ENCODE data around the gene SORCS2. TPM values are rescaled to one million over a fixed set of nuclear protein-coding genes. Genes with fewer than 3 reads are reported as not detected.

The SORCS2 gene
- total RNA-seq, 4 donors from 2014 or later: 1.1 to 2.5 (median 2.0) TPM

DNA sequence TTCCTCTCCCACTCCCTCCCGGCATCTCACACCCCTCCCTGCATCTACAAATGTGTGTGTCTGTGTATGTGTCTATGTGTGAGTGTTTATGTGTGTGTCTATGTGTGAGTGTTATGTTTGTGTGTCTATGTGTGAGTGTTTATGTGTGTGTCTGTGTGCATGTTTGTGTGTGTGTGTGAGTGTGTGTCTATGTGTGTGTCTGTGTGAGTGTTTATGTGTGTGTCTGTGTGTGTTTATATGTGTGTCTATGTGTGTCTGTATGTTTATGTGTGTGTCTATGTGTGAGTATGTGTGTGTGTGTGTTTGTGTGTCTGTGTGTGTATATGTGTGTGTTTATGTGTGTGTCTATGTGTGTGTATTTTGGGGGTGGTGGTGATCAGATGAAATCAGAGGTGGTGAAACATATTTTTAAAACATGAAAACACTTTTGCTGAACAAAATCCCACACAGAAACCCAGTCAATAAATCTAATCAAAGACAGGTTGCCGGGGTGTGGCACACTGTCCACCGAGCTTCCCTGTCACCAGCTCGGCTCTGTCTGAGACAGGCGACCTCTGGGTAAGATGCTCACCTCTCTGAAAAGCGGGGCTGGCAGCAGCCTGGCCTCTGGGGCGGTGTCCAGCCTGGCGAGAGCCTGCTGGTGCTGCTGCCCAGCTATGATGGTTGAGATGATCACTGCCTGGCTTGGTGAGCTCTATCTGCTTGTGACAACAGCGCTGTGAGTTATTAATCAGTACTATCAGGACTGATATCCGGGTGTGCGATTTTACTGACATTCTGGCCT lies 429.1 kb downstream of the SORCS2 start:
- Histone ChIP-seq H3K4me1 (no peaks in the 10 kb centered on the region), H3K36me3 (no peaks in the 10 kb centered on the region), H3K4me3 (no peak overlapping the region), H3K27me3 (peaks cover 0 to 50% (median 0%) of the 10 kb centered on the region in 4 donors), H3K9me3 (no peaks in the 10 kb centered on the region), H3K27ac (no peak overlapping the region)
- no peak for DNase-seq
- WGBS, 2 donors: 70 to 80% methylated on average over 1 to 8 of the region's 11 CpGs
- intact Hi-C loops (cut with DNase I): no loop called here
- no peak for TF ChIP-seq POLR2A (IDR thresholded peaks at IDR 0.05)
- TF ChIP-seq, protein P1, sequence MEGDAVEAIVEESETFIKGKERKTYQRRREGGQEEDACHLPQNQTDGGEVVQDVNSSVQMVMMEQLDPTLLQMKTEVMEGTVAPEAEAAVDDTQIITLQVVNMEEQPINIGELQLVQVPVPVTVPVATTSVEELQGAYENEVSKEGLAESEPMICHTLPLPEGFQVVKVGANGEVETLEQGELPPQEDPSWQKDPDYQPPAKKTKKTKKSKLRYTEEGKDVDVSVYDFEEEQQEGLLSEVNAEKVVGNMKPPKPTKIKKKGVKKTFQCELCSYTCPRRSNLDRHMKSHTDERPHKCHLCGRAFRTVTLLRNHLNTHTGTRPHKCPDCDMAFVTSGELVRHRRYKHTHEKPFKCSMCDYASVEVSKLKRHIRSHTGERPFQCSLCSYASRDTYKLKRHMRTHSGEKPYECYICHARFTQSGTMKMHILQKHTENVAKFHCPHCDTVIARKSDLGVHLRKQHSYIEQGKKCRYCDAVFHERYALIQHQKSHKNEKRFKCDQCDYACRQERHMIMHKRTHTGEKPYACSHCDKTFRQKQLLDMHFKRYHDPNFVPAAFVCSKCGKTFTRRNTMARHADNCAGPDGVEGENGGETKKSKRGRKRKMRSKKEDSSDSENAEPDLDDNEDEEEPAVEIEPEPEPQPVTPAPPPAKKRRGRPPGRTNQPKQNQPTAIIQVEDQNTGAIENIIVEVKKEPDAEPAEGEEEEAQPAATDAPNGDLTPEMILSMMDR (IDR thresholded peaks at IDR 0.05): no peak

DNA sequence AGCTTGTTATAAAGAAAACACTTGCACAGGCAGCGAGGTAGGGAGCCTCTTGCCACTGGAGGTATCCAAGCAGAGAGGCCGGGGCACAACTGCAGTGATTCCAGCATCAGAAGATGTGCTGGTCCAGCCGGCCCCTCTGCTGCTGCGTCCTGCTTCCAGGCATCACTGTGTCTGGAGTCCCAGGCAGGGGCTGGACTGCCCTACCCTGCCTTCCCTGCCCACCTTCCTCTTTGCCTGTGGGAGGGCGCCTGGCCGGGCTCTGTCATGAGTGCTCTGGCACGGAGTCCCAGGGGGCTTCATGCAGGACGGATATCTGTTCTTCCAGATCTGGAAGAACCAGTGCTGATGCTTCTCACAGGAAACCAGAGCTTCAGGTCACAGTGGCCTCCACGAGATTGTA lies 430.0 kb downstream of the SORCS2 start:
- DNase-seq: no peak
- H3K27me3 ChIP-seq: peaks cover 0 to 50% (median 0%) of the 10 kb centered on the region in 4 donors
- no peak for TF ChIP-seq POLR2A (IDR thresholded peaks at IDR 0.05)
- TF ChIP-seq, protein P1 (IDR thresholded peaks at IDR 0.05): no peak
- H3K27ac ChIP-seq: no peak overlapping the region
- no peaks in the 10 kb centered on the region for H3K9me3 ChIP-seq
- no peak overlapping the region for H3K4me3 ChIP-seq
- intact Hi-C loops (cut with DNase I): no loop called here
- WGBS, 2 donors: 50 to 55% methylated on average over 1 to 2 of the region's 9 CpGs
- H3K4me1 ChIP-seq: no peaks in the 10 kb centered on the region
- no peaks in the 10 kb centered on the region for H3K36me3 ChIP-seq

DNA sequence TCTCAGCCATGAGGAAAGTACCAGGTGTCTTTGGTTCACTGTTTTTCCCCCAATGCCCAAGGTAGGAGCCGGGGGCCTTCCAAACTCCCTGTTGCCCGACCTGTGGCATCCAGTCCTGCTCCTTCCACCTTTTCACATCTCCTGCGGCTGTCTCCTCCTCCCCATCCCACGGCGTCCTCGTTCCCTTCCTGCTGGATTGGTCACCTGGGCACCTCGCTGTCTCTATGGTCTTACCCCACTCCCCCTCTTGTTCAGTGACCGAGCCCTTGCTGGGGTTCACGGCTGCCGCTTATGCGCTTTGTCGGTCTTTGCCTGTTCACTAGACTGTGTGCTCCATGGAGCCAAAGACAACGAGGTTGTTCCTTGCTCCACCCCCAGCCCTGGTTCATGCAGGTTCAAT lies 431.1 kb downstream of the SORCS2 start:
- peaks cover 0 to 46% (median 0%) of the 10 kb centered on the region in 4 donors for H3K27me3 ChIP-seq
- no peak overlapping the region for H3K27ac ChIP-seq
- DNase-seq: no peak
- no peak for TF ChIP-seq POLR2A (IDR thresholded peaks at IDR 0.05)
- TF ChIP-seq, protein P1 (IDR thresholded peaks at IDR 0.05): no peak
- no peaks in the 10 kb centered on the region for H3K9me3 ChIP-seq
- intact Hi-C loops (cut with DNase I): no loop called here
- WGBS, 2 donors: 84 to 87% methylated on average over 13 of the region's 13 CpGs
- no peak overlapping the region for H3K4me3 ChIP-seq
- H3K4me1 ChIP-seq: no peaks in the 10 kb centered on the region
- H3K36me3 ChIP-seq: no peaks in the 10 kb centered on the region

DNA sequence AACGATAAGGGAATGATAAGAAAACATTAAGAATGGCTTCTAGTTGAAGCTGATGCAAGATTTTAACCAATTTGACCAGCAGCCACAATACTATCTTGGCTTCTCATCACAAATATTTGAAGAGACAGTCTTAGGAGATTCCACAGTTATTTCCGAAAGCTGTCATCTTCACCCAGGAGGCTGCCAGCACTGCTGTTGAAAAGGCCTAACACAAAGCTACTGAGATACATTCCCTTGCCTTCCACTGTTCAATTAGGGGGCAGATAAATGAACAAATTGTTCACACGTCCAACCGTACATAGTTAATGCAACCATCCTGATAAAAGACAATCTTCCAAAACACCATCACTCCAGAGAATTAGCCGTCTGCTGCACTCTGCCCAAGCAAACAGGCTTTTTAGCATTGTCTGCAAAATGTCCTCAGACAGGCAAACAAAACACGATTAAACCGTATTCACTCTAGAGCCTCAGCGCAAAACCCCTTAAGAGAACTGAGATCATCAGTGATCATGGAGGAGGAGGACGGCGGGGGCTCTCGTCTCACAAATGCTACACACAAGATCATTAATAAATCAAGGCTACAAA lies 432.1 kb downstream of the SORCS2 start:
- 81 to 84% methylated on average over 11 of the region's 11 CpGs for WGBS, 2 donors
- no peak for DNase-seq
- intact Hi-C loops (cut with DNase I): no loop called here

More for the DNA sequence above, 432.1 kb downstream of the SORCS2 start:
- peaks cover 0 to 35% (median 0%) of the 10 kb centered on the region in 4 donors for H3K27me3 ChIP-seq
- H3K36me3 ChIP-seq: no peaks in the 10 kb centered on the region
- peaks cover 0 to 5% (median 0%) of the 10 kb centered on the region in 3 donors for H3K9me3 ChIP-seq
- H3K4me3 ChIP-seq: no peak overlapping the region
- H3K4me1 ChIP-seq: no peaks in the 10 kb centered on the region
- H3K27ac ChIP-seq: no peak overlapping the region
- no peak for TF ChIP-seq POLR2A (IDR thresholded peaks at IDR 0.05)
- TF ChIP-seq, protein P1 (IDR thresholded peaks at IDR 0.05): no peak

Measured in esophagus squamous epithelium (tissue), 5 donors.